ENCODE results near the gene PARP12.

The PARP12 gene

GRCh38 chr7:140059273-140060242 is 3.2 kb downstream of the PARP12 start:
- peak; percentile 78 for DNase-seq

- no peak for DNase-seq
Measured at GRCh38 chr7:140058517-140058916, 4.2 kb downstream of the PARP12 start.

DNA sequence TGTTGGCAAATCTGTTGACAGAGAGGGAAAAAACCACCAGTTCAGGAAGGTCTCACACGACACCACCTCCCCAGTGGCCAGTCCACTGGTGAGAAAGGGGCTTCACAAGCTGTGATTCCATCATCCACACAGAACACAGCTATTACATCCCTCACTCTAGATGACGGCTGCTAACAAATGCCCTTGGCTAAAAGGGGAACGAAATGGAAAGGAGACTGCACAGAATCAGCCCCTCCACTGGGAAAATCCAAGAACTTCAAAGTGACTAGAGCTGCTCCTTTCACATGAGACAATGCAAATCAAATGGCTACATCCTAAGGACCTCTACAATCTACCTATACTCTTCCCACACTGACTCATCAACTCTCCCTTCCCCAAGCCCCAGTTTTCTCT is 5.6 kb downstream of the PARP12 start:
- DNase-seq = no peak

DNA sequence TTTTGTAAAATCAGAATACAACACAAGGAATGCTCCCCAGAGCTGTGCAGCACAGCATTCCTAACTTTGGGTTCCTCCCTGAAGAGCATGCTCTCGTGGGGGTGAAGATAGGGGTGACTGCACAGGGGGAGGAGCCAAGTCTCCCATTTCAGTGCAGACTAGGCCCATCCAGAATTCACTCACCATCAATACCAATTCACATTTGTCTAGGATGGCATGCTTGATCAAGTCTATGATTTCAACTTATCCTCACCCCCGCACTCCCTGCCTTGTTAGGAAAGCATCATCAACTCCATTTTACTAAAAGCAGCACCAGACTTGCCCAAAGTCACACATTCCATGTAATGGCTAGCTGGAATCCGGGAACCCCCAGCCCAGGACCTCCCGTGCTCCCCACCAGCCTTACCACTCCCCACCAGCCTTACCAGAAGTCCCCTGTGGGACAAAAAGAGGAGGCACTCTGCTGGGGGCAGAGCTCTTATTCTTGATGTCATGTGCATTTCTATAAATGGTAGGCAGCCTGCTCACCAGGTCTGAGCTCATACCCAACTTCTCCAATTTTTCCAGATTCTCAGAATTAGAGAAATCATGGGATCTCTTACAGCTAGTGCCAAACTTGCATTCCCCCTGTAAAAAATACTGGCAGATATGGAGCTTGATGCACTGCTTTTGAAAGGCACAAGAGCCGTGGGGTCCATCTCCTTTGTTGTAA is 6.2 kb downstream of the PARP12 start:
- no peak for DNase-seq

DNA sequence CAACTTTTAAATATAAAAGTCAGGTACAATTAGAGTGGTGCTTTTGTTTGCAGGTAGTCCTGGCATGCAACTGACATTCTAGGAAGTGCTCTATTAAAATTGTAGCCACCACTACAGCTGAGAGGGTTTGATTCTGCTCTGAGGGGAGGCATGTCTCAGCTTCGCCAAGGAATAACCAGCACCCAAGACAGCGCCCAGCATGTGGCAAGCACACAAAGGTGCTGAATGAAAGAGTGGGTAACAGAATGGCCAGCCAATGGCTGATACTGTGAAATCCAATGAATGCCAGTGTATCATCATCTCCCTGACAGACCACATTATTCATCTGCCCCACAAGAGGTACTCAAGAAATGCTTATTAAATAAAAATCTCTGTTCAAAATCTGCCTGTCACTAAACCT is 6.9 kb downstream of the PARP12 start:
- no peak for DNase-seq

- no peak for DNase-seq
Measured at GRCh38 chr7:140054751-140055150, 8.0 kb downstream of the PARP12 start.

- no peak for DNase-seq
Measured at GRCh38 chr7:140053812-140054539, 8.8 kb downstream of the PARP12 start.

DNA sequence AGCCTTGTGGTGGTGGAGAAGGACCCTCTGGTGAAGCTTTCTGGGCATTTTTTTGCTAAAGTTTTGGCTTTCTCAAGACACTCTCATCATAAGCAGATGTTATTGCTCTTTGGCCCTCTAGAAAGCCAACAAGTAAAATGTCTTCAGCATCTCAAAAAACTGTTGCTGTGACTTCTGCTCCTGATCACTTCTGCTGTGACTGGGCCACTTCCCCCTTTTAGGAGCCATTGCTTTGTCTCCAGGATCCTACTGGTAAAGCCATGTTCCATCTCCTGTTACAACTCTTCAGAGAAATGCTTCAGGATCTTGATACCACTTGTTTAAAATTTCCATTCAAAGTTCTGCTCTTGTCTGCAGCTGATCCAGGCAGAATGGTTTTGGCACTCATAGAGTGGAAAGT is 10.9 kb downstream of the PARP12 start:
- no peak for DNase-seq

DNA sequence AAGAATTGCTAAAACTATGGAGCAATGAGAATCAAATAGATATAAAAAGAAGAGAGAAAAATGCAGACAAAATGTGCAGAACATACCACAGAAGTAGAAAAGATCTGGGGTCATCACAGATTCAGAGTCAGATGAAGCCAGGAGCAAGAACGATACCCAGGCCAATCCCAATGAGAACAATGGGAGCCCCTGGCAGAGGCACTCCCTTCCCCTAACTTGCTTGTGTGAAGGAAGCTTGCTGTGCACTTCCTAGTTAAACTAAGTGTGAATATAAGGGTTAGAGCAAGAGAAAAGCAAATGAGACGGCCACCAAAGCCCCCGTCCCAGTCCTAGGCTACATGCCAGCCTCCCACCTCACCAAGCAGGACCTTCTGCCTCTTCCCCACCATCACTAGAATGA is 12.7 kb downstream of the PARP12 start:
- no peak for DNase-seq

DNA sequence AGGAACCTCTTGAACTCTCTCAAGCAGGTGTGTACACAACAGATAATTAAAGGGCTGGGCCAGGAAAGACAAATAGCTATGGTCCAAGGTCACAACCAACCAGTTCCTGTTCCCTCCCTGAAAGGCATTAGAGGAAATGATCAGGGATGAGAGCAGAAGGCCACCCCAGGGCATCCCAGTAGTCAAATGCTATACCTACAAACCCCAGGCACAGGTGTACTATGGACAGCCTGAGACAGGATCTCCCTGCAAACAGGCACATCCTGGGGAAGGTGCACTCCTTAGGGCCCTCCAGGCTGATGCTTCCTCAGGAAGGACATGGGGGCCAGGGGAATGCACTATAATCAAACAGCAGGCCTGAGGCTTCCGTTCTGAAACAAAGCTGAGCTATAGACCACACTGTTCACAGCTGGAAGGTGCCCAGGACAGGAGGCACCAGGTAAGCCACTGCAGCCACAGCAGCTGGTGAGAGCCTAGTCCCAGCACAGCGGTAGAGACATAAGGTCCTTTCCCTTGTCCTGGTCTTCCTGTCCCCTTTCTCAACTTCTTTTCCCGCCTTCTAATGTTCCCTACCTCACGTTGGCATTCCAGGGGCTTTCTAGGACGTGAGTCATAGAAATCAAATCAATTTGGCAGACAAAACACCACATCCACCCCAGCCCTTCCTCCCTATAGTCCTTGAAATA is 13.3 kb downstream of the PARP12 start:
- DNase-seq = no peak

- DNase-seq = no peak
Measured at GRCh38 chr7:140048989-140049338, 13.8 kb downstream of the PARP12 start.

DNA sequence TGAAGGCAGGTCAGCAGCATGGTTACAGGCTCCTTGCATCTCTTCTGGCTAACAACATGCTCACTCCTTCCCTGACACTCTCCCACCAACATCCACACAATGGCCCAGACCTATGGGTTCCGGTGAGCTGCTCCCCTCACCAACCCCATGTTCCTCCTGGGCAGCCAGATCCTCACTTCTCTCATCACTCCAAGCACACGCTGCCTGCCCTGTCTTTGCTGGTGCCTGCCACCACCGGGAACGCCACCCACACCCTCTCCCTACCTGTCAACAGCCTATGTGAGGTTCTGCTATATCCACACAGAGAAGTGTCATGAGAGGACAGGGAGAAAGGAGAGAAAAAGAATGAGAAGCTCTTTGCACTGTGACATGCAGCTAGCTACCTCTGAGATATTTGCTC is 14.6 kb downstream of the PARP12 start:
- no peak for DNase-seq

DNA sequence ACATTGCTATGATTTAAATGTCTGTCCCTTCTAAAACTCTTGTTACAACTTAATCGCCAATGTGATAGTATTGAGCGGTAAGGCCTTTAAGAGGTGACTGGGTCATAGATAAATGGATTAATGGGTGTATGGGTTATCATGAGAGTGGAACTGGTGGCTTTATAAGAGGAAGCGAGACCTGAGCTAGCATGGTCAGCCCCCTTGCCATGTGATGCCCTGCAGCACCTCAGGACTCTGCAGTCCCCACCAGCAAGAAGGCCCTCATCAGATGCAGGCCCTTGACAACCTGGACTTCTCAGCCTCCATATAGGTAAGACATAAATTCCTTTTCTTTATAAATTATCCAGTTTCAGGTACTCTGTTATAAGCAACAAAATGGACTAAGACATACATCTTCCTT is 15.6 kb downstream of the PARP12 start:
- no peak for DNase-seq

DNA sequence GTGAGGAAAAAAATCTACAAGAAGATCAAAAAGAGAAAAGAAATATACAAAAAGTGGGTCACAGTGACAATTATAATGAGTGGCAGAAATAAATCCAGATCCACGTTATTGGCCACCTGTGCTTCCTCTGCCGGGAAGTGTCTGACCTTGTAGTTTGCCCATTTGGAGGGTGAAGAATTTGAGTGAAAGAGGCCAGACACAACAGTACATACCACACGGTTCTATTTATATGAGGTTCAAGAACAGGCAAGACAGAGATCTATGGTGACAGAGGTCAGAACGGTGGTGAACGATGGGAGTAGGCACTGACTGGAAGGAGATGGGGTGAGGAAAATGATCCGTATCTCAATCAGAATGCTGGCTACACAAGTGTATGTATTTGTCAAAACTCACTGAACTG is 17.1 kb downstream of the PARP12 start:
- DNase-seq = no peak

GRCh38 chr7:140044251-140044650 is 18.5 kb downstream of the PARP12 start:
- DNase-seq = no peak

DNA sequence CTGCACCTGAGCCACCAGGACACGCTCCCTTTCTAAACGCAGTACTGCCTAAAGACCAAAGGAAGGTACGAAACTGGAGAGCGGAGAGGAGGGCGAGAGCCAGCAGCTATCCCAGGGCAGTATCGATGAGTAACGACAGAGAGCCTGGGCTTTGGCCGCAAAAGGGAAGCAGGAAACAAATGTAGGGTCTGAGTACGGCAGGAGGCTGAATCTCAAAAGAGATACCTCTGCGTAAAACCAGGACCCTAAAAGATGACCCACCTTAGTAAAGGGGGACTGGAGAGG is 20.4 kb downstream of the PARP12 start:
- DNase-seq = no peak

DNA sequence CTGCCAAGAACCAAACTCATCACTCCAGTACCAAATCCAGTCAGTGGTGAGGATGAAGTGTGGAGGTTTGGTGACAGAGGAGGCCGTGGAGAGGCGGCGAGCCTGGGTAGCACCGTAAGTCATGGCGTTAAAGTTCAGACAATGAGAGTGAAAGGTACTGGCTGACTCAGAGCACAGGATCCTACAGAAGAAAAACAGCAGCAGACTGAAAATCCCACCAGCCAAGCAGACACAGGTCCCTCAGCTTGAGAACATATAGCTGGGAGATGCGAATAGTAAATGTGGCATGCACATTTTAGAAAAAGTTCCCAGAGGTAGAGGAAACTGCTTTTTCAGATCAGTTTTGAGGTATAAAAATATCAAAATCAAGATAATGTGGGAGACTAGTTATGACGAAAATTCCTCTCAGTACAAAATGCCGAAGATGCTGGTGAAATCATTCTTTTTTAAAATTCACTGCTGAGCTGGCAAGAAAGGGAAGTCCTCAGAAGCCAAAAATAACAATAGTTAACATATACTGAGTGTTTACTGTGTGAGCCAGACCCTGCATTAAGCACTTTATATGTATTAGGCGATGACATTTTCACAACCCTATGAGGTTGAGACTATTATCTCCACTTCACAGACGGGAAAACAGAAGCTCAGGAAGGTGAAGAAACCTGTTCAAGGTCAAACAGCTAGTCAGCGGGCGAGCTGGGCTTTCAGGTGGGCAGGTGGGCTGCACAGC is 20.9 kb downstream of the PARP12 start:
- DNase-seq = no peak

DNA sequence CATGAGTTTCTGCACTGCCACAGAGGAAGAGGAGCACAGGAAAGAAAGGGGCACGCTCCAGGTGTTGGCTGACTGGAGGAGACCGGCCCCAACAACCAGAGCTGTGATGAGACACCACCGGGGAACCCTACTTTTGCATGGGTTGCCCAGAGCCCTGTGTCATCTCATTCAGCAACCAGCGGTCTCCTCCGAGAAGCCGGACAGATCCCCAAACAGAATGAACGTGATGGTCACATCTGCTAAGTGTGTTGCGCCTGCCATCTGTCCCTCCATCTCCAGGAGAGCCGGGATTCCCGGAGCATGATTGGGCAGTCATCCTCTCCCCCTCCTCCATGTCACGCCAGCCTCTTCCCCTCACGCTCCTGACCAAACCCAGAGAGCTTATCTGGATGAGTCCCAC is 22.9 kb downstream of the PARP12 start:
- DNase-seq = no peak

DNA sequence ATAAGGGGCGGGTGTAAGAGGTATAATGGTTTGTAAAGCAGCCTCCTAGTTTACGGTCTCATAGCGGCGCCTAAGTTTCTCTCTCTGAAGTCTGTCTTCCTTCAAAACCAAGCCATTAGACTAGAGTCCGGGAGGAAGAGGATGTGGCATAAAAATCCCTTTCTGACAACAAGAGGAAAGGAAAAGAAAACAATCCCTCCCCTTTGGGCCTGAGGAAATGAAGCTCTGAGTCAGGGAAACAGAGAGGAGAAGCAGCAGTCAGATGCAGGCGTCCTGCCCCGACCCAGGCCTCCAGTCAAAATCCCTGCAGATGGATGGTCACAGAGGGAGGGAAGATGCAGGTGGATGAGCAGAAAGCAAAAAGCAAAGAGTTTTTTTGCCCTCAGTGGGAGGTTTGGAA is 23.7 kb downstream of the PARP12 start:
- no peak for DNase-seq

GRCh38 chr7:140036224-140036962 is 26.4 kb downstream of the PARP12 start:
- peak; percentile 18 for DNase-seq

DNA sequence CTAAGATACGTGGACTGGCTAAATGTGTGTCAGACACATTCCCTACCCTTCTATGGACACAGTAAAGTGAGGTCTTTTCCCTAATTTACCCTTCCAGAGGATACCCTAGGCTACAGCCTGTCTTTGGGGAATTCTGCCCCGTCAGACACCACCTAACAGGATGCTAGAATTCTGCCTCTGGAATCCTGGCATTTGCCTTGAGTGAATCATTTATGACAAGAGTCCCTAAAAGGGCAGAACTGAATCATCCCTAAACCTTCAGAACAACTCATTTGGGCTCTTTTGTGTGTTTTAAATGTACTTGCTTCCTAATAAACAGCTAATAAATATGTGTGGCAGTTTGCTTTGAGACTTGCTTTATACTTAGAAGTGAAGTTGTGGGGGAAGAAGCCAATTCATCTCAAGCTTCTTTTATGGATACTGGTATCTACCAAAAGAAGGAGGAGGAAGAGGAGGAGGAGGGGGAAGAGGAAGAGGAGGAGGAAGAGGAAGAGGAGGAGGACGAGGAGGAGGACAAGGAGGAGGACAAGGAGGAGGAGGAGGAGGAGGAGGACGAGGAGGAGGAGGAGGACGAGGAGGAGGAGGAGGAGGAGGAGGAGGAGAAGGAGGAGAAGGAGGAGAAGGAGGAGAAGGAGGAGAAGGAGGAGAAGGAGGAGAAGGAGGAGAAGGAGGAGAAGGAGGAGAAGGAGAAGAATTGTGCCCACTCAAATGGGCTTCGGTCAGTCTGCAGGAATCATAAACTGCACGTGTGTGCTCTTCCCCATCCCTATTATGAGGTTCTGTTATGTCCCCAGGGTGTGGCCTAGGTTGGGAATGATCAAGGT is 27.1 kb downstream of the PARP12 start:
- no peak for DNase-seq
